A549 (cell line): ENCODE data around the gene CMTR1.

Experiments used
- MYC ChIP-seq: IDR thresholded peaks from 2 replicates; pipeline ENCODE4 v1.6.1; 2012; ENCODE audit warnings: mild to moderate bottlenecking, inconsistent platforms, low read length, improper control_type of control experiment, borderline replicate concordance
- SMC3 ChIP-seq: fragments of >200 bp; sonication (Bioruptor Twin); formaldehyde crosslinking; IDR thresholded peaks from 3 replicates; pipeline ENCODE4 v1.6.1; 2018; ENCODE audit warnings: inconsistent platforms
- TF ChIP-seq, protein P1 (sequence below): fragments of >200 bp; sonication (Bioruptor Twin); formaldehyde crosslinking; IDR thresholded peaks from 3 replicates; pipeline ENCODE4 v1.5.1; 2016
- TF ChIP-seq, protein P2 (sequence below): IDR thresholded peaks from 2 replicates; pipeline ENCODE4 v1.6.1; 2012

DNA sequence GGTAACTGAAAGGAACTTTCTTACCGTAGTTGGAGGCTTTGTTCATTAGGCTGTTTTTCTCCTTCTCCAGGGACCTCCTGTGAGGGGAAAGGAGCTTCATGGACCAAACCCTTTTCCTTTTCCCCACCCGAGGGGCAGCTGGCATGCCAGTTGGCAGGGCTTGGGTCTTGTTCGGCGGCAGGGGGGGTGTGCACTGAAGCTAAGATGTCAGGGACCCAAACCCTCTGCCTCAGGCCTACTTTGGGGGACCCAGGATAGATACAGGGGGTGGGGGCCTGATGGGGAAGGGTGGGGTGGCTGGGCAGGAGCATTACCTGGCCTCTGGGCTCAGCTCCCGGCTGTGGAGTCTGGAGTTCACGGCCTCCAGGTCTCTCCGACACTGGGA lies 51.8 kb downstream of the CMTR1 start:
- TF ChIP-seq, protein P1, sequence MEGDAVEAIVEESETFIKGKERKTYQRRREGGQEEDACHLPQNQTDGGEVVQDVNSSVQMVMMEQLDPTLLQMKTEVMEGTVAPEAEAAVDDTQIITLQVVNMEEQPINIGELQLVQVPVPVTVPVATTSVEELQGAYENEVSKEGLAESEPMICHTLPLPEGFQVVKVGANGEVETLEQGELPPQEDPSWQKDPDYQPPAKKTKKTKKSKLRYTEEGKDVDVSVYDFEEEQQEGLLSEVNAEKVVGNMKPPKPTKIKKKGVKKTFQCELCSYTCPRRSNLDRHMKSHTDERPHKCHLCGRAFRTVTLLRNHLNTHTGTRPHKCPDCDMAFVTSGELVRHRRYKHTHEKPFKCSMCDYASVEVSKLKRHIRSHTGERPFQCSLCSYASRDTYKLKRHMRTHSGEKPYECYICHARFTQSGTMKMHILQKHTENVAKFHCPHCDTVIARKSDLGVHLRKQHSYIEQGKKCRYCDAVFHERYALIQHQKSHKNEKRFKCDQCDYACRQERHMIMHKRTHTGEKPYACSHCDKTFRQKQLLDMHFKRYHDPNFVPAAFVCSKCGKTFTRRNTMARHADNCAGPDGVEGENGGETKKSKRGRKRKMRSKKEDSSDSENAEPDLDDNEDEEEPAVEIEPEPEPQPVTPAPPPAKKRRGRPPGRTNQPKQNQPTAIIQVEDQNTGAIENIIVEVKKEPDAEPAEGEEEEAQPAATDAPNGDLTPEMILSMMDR: no peak
- TF ChIP-seq MYC: no peak
- no peak for TF ChIP-seq SMC3
- TF ChIP-seq, protein P2, sequence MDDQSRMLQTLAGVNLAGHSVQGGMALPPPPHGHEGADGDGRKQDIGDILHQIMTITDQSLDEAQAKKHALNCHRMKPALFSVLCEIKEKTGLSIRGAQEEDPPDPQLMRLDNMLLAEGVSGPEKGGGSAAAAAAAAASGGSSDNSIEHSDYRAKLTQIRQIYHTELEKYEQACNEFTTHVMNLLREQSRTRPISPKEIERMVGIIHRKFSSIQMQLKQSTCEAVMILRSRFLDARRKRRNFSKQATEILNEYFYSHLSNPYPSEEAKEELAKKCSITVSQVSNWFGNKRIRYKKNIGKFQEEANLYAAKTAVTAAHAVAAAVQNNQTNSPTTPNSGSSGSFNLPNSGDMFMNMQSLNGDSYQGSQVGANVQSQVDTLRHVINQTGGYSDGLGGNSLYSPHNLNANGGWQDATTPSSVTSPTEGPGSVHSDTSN: no peak
